ENCODE data around the gene TCN1. TPM values are rescaled to one million over a fixed set of nuclear protein-coding genes. Genes with fewer than 3 reads are reported as not detected.
"Not testable (repeated sequence)": the region's sequence is repeated elsewhere in the genome, so short reads cannot be mapped to it uniquely, and the experiment has no call there.

Gene TCN1
- total RNA-seq, 1 donor from 2014 or later: not detected

- no peak for DNase-seq (ENCODE audit: low spot score)
Observed at GRCh38 chr11:59857439-59858434, 8.6 kb downstream of the TCN1 start.

GRCh38 chr11:59854871-59855270 is 11.4 kb downstream of the TCN1 start:
- DNase-seq (ENCODE audit: low spot score): no peak

- not testable (repeated sequence) for DNase-seq (ENCODE audit: low spot score)
Observed at GRCh38 chr11:59851416-59851815, 14.9 kb downstream of the TCN1 start.

- not testable (repeated sequence) for DNase-seq (ENCODE audit: low spot score)
Observed at GRCh38 chr11:59849551-59849950, 16.7 kb downstream of the TCN1 start.

GRCh38 chr11:59849129-59849528 is 17.2 kb downstream of the TCN1 start:
- no peak for DNase-seq (ENCODE audit: low spot score)

- DNase-seq (ENCODE audit: low spot score): not testable (repeated sequence)
Observed at GRCh38 chr11:59848439-59848838, 17.8 kb downstream of the TCN1 start.

- DNase-seq (ENCODE audit: low spot score): no peak
Observed at GRCh38 chr11:59847626-59848025, 18.7 kb downstream of the TCN1 start.

GRCh38 chr11:59846556-59846955 is 19.7 kb downstream of the TCN1 start:
- no peak for DNase-seq (ENCODE audit: low spot score)

- DNase-seq (ENCODE audit: low spot score): no peak
Observed at GRCh38 chr11:59845399-59845798, 20.9 kb downstream of the TCN1 start, which contains the start of gene CBLIF. CBLIF (minus strand) TSS chr11:59845499; CDS start chr11:59845453, 46 bp downstream.

GRCh38 chr11:59842316-59842715 is 24.0 kb downstream of the TCN1 start:
- no peak for DNase-seq (ENCODE audit: low spot score)

GRCh38 chr11:59841514-59841913 is 24.8 kb downstream of the TCN1 start:
- DNase-seq (ENCODE audit: low spot score): no peak

- DNase-seq (ENCODE audit: low spot score): no peak
Observed at GRCh38 chr11:59839615-59840014, 26.7 kb downstream of the TCN1 start.

- no peak for DNase-seq (ENCODE audit: low spot score)
Observed at GRCh38 chr11:59833602-59834001, 32.7 kb downstream of the TCN1 start.

- DNase-seq (ENCODE audit: low spot score): no peak
Observed at GRCh38 chr11:59829358-59829757, 36.9 kb downstream of the TCN1 start.

- no peak for DNase-seq (ENCODE audit: low spot score)
Observed at GRCh38 chr11:59822989-59823566, 43.2 kb downstream of the TCN1 start.

GRCh38 chr11:59818572-59818971 is 47.7 kb downstream of the TCN1 start:
- DNase-seq (ENCODE audit: low spot score): no peak

GRCh38 chr11:59816434-59816833 is 49.9 kb downstream of the TCN1 start:
- not testable (repeated sequence) for DNase-seq (ENCODE audit: low spot score)

GRCh38 chr11:59815754-59816153 is 50.5 kb downstream of the TCN1 start:
- DNase-seq (ENCODE audit: low spot score): no peak

- no peak for DNase-seq (ENCODE audit: low spot score)
Observed at GRCh38 chr11:59814021-59814420, 52.3 kb downstream of the TCN1 start.

- DNase-seq (ENCODE audit: low spot score): no peak
Observed at GRCh38 chr11:59813364-59813763, 52.9 kb downstream of the TCN1 start.

GRCh38 chr11:59812220-59812619 is 54.1 kb downstream of the TCN1 start:
- DNase-seq (ENCODE audit: low spot score): no peak

- DNase-seq (ENCODE audit: low spot score): no peak
Observed at GRCh38 chr11:59810911-59811259, 55.4 kb downstream of the TCN1 start.

Data from mesenteric fat pad (tissue), 1 donor.